ENCODE measurements around the gene VWA5A. TPM values are rescaled to one million over a fixed set of nuclear protein-coding genes. Genes with fewer than 3 reads are reported as not detected.
A peak's percentile ranks its signal among the peaks of the same experiment; 100 is the strongest.

Gene VWA5A
- total RNA-seq, 1 experiment from 2014 or later: 0.18 TPM

GRCh38 chr11:124170801-124171586, 55.7 kb downstream of the VWA5A start:
- DNase-seq (ENCODE audit: low spot score): no peak

DNA sequence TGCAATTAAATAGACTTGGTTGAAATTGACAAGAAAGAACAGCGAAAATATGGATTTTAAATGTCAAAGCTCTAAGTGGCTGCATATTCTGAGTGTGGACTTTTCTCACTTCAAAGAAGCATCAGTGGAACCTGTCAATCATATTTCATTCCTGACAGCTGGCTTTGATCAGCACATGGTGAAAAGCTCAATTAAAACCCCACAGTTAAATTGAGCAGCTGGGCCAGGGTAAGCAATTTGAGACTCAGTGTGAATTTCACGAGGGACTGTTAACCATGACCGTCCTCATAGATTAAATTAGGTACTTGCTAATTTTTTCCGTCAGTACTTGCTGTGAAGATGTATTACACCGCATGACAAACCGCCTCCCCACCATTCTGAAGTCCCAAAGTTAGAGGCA, 56.9 kb downstream of the VWA5A start:
- DNase-seq (ENCODE audit: low spot score): no peak

DNA sequence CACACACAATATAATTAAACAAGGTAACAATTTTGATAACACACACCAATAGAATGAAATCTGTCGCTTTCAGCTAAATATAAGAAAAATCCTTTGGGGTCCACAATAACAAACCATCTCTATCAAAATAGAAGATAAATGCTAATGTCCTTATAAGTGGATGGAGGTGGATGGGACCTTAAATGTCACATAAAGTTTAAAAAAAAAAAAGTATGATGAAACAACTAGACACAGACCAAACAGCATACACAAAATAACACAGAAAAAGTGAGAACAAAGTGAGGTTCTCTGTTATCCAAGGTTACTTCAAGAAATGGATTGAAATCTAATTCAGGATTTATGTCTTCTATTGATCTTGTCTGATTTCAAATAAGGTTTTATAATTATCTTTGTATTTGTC, 57.3 kb downstream of the VWA5A start:
- no peak for DNase-seq (ENCODE audit: low spot score)

GRCh38 chr11:124174001-124174583, 58.8 kb downstream of the VWA5A start:
- no peak for DNase-seq (ENCODE audit: low spot score)

- no peak for DNase-seq (ENCODE audit: low spot score)
These were observed 61.9 kb downstream of the VWA5A start for GRCh38 chr11:124176925-124177715.

- DNase-seq (ENCODE audit: low spot score): no peak
These were observed 64.1 kb downstream of the VWA5A start for GRCh38 chr11:124179310-124179709.

GRCh38 chr11:124183068-124183467, 67.8 kb downstream of the VWA5A start, which contains the start of gene OR10D3:
Gene OR10D3, plus strand, starts transcription at chr11:124183345. Its CDS starts 1,925 bp downstream, at chr11:124185270.
- DNase-seq (ENCODE audit: low spot score): no peak

- no peak for DNase-seq (ENCODE audit: low spot score)
These were observed 75.3 kb downstream of the VWA5A start for GRCh38 chr11:124190298-124191139.

- no peak for DNase-seq (ENCODE audit: low spot score)
These were observed 78.2 kb downstream of the VWA5A start for GRCh38 chr11:124193221-124194010.

DNA sequence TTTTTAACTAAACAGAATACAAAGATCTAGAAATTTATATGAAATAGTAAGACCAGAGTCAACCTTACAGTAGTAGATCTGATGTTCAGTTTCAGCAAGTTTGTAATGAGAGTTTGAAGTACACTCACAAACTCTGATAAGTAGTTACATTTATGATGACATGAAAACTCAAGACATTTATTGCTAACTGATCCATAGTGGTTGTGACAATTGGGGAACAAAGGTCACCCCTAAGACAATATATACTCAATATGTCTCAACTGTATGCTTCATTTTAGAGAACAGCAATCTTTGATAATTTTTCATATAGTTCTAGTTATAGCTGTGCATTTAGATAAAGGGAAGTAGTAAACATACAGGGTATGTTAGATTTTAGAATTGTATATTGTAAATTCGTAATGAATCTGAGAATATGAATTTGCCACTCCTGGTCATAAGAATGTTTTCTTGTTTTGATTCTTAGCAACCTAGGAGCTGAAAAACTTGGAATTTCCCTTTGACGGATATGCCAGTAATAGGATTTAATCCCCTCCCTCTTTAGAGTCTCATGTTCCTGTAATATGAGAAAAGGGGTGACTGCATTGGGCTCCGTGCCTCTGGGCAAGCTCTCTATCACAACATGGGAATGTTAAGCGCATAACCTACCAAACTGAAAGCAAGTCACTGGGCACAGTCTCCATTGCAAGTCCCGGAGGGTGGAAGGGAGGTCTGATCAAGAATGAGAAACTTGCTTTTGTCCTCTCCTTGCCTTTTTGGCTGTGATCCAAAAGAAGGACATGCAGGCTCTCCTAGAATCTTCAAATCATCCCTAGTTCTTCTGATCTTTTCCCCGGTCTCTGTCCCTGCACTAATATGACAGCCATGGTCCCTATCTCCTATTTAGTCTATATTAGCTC, 79.3 kb downstream of the VWA5A start:
- no peak for DNase-seq (ENCODE audit: low spot score)

DNA sequence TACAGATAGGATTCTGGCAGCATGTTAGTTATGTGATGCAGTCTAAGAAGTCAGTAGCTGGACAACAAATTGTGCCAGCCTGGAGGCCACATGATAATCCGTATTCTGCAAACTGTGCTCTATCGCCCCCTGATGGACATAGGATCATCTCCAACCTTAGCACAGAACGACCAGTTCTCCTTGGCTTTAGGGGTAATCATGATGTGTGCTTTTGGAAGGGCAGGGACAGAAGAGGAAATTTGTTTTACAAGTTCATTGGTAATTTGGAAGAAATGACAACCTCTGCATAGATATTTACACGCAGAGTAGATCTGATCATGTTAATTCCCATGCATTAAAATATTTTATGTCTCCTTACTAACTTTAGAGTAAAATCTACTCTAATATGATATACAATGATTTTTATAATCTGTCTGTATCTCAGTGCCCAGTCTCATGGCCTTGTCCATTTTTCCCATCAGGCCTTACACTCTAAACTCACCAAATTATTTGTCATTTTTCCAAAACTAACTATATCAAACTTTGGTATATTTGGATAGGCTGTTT, 80.0 kb downstream of the VWA5A start:
- peak; percentile 88 for DNase-seq (ENCODE audit: low spot score)

Other genes starting within 250 kb of the VWA5A start
- gene TMEM225, start 229.8 kb upstream of the VWA5A start, total RNA-seq (2014; rRNA removed; shearing (Covaris generic)): not detected in 2 replicates
- not detected in 2 replicates for gene OR8D4, start 213.3 kb upstream of the VWA5A start, total RNA-seq (2014; rRNA removed; shearing (Covaris generic))
- not detected in 2 replicates for gene OR4D5, start 175.8 kb upstream of the VWA5A start, total RNA-seq (2014; rRNA removed; shearing (Covaris generic))
- not detected in 2 replicates for gene OR6T1, start 171.6 kb upstream of the VWA5A start, total RNA-seq (2014; rRNA removed; shearing (Covaris generic))
- not detected in 2 replicates for gene OR10S1, start 137.7 kb upstream of the VWA5A start, total RNA-seq (2014; rRNA removed; shearing (Covaris generic))
- not detected in 2 replicates for gene OR10G6, start 120.3 kb upstream of the VWA5A start, total RNA-seq (2014; rRNA removed; shearing (Covaris generic))
- gene OR10G4, start 102.5 kb upstream of the VWA5A start, total RNA-seq (2014; rRNA removed; shearing (Covaris generic)): not detected in 2 replicates
- gene OR10G9, start 92.4 kb upstream of the VWA5A start, total RNA-seq (2014; rRNA removed; shearing (Covaris generic)): not detected in 2 replicates
- gene OR10G8, start 88.7 kb upstream of the VWA5A start, total RNA-seq (2014; rRNA removed; shearing (Covaris generic)): not detected in 2 replicates
- not detected in 2 replicates for gene OR10G7, start 74.1 kb upstream of the VWA5A start, total RNA-seq (2014; rRNA removed; shearing (Covaris generic))
- gene OR10D3, start 67.9 kb downstream of the VWA5A start, total RNA-seq (2014; rRNA removed; shearing (Covaris generic)): not detected in 2 replicates
- gene OR8G1, start 125.6 kb downstream of the VWA5A start, total RNA-seq (2014; rRNA removed; shearing (Covaris generic)): not detected in 2 replicates
- gene OR8G5, start 140.9 kb downstream of the VWA5A start, total RNA-seq (2014; rRNA removed; shearing (Covaris generic)): not detected in 2 replicates
- not detected in 2 replicates for gene OR8D1, start 198.5 kb downstream of the VWA5A start, total RNA-seq (2014; rRNA removed; shearing (Covaris generic))
- not detected in 2 replicates for gene OR8D2, start 204.7 kb downstream of the VWA5A start, total RNA-seq (2014; rRNA removed; shearing (Covaris generic))

Data from HT-29 (cell line).